ENCODE data around the gene LMOD1.

DNA sequence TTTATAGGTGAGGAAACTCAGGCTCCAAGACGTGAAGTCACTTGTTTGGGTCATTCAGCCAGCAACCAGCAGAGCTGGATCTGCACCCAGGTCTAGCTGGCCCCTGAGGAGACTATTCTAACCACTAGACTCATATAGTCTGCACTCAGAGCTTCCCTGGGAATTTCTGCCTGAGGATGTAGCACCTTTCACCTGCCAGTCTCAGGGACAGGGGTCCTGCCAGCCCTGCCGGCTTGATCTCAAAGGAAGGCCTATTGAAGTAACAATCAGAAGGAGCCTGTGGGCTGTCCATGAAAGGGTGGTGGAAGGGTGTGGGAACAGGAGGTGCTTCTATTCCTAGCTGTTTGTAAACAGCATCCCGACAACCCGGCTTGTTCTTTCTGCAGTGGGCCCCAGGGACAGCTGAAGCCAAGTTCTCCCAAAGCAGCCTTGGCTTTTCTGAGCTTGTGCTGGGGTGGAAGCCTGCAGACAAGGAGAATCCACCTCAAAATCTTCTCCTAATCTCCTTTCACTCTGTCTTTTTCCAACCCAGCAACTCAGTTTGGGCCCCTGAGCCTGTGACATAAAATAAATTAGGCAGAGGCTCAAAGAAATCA, 7.8 kb downstream of the LMOD1 start:
- TF ChIP-seq POLR2A (IDR thresholded peaks at IDR 0.05): no peak
- TF ChIP-seq, protein P1, sequence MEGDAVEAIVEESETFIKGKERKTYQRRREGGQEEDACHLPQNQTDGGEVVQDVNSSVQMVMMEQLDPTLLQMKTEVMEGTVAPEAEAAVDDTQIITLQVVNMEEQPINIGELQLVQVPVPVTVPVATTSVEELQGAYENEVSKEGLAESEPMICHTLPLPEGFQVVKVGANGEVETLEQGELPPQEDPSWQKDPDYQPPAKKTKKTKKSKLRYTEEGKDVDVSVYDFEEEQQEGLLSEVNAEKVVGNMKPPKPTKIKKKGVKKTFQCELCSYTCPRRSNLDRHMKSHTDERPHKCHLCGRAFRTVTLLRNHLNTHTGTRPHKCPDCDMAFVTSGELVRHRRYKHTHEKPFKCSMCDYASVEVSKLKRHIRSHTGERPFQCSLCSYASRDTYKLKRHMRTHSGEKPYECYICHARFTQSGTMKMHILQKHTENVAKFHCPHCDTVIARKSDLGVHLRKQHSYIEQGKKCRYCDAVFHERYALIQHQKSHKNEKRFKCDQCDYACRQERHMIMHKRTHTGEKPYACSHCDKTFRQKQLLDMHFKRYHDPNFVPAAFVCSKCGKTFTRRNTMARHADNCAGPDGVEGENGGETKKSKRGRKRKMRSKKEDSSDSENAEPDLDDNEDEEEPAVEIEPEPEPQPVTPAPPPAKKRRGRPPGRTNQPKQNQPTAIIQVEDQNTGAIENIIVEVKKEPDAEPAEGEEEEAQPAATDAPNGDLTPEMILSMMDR (IDR thresholded peaks at IDR 0.05): no peak

All from adrenal gland (tissue), 5 donors.